H1 (cell line): ENCODE data around the gene LUC7L3. TPM values are rescaled to one million over a fixed set of nuclear protein-coding genes. Genes with fewer than 3 reads are reported as not detected.

ENCODE experiments used
- CBX5 ChIP-seq: fragments of 300-800, 300-1000 bp; sonication (generic); IDR thresholded peaks from 2 replicates; pipeline ENCODE4 v1.7.1; 2016; ENCODE audit warnings: antibody characterized with exemption, low read length, low read depth
- CHD7 ChIP-seq: fragments of 300-600 bp; sonication (generic); IDR thresholded peaks from 2 replicates; pipeline ENCODE4 v1.7.1; 2012; ENCODE audit warnings: low read length, moderate library complexity, mild to moderate bottlenecking, inconsistent platforms; ENCODE audit not compliant: insufficient replicate concordance
- MAX ChIP-seq: IDR thresholded peaks from 2 replicates; pipeline ENCODE4 v1.6.1; 2012; ENCODE audit warnings: inconsistent platforms
- polyA plus RNA-seq, 7 experiments: library from polyadenylated mRNA; depleted of rRNA in 3 of 7; stranded (reverse) in 5 of 7; unstranded in 2 of 7; fragments of >200 nt in 5 of 7; fragments of 200-250 nt in 2 of 7; gene quantifications; 1 replicate in 5 of 7; 2 replicates in 1 of 7; 4 replicates in 1 of 7; pipeline versions ENCODE4 v1.2.1 to v1.2.3, GENCODE V29; 2011 to 2013; ENCODE audit warnings: missing spikeins in 2 of 7, mixed read lengths in 2 of 7
- total RNA-seq: library from RNA; stranded (reverse); fragmentation: NEBNext Ultra II Directional; extraction: Animal tissue kit (Norgen Biotek cat#: 25700); gene quantifications from 2 replicates; pipeline ENCODE4 v1.2.1, GENCODE V29; 2021

Gene LUC7L3
- total and polyA plus RNA-seq, 2 of the 8 experiments (the other 6 are each of a cell fraction or from before 2014, with no cell fraction given) = 102 to 126 TPM

- no peak for TF ChIP-seq CHD7
- TF ChIP-seq MAX = no peak
- no peak for TF ChIP-seq CBX5
Measured at GRCh38 chr17:50763716-50764475, 44.5 kb downstream of the LUC7L3 start (continued).
